Uterus (tissue), 4 donors: ENCODE data around the gene PSMC6. TPM values are rescaled to one million over a fixed set of nuclear protein-coding genes. Genes with fewer than 3 reads are reported as not detected.
A peak's percentile ranks its signal among the peaks of the same experiment; 100 is the strongest.

Experiments
- DNase-seq, 2 donors: peaks; one replicate each; pipeline ENCODE4 v3.0.0-alpha.2; 2019 to 2020
- H3K27ac ChIP-seq, 2 donors: fragments of 200-600 bp; sonication (generic); 1 replicate in 1 of 2; 2 replicates in 1 of 2; pipeline ENCODE4 v1.5.1; 2016 to 2018
- H3K27me3 ChIP-seq, 2 donors: fragments of 200-600 bp; sonication (generic); one replicate each; pipeline ENCODE4 v1.5.1; 2018 to 2019; ENCODE audit warnings: control low read depth in 1 of 2
- H3K36me3 ChIP-seq, 2 donors: fragments of 200-600 bp; sonication (generic); one replicate each; pipeline ENCODE4 v1.5.1; 2019; ENCODE audit warnings: control low read depth in 1 of 2
- H3K4me1 ChIP-seq, 2 donors: fragments of 200-600 bp; sonication (generic); one replicate each; pipeline ENCODE4 v1.5.1; 2018 to 2019; ENCODE audit warnings: control low read depth in 1 of 2
- H3K4me3 ChIP-seq, 2 donors: fragments of 200-600 bp; sonication (generic); 1 replicate in 1 of 2; 2 replicates in 1 of 2; pipeline ENCODE4 v1.5.1; 2018 to 2019; ENCODE audit warnings: mild to moderate bottlenecking in 1 of 2
- H3K9me3 ChIP-seq, 2 donors: fragments of 200-600 bp; sonication (generic); one replicate each; pipeline ENCODE4 v1.5.1; 2019; ENCODE audit warnings: control low read depth in 1 of 2
- POLR2A ChIP-seq, 2 donors: fragments of 450-650 bp; IDR thresholded peaks; one replicate each; pipeline ENCODE4 v1.6.1; 2016; ENCODE audit warnings: antibody characterized with exemption in 2 of 2, mild to moderate bottlenecking in 1 of 2, moderate library complexity in 1 of 2
- intact Hi-C: fragments of 100-400 bp; cut with DNase I; formaldehyde crosslinking; loops from one replicate; pipeline ENCODE4 v1.15.1; 2023; ENCODE audit warnings: low total_unique reads
- total RNA-seq, 4 donors: library from RNA; depleted of rRNA in 3 of 4; stranded (reverse); fragments of >200 nt in 3 of 4; gene quantifications; one replicate each; pipeline versions ENCODE4 v1.1.0 to v1.2.4, GENCODE V29; 2014 to 2023
- TF ChIP-seq, protein P1 (sequence below), 4 experiments: fragments of 200-600 bp in 2 of 4; fragments of 450-650 bp in 2 of 4; sonication (generic) in 2 of 4; IDR thresholded peaks; one replicate each; pipeline ENCODE4 v1.5.1; 2016 to 2019; ENCODE audit warnings: antibody characterized with exemption in 4 of 4, mild to moderate bottlenecking in 2 of 4, moderate library complexity in 1 of 4
- donor health status: DM: yes; HTN: yes; CAD: no.

PSMC6 gene
- total RNA-seq, 4 donors from 2014 or later: 76.9 to 129 (median 92.6) TPM

DNA sequence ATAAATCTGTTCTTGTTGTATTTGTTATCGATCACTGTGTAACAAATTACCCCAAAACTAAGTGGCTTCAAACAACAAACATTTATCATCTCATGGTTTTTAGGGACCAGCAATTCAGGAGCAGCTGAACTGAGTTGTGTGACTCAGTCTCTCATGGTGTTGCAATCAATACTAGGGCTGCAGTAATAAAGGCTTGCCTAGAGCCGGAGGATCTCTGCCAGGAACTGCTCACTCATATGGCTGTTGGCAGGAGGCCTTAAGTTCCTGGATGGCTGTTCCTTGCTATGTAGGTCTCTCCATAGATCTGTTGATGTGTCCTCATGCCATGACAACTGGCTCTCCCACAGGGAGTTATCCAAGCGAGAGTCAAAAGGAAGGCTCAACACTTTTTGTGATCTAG is 3.8 kb upstream of the PSMC6 start:
- H3K27ac ChIP-seq: no peak overlapping the region

DNA sequence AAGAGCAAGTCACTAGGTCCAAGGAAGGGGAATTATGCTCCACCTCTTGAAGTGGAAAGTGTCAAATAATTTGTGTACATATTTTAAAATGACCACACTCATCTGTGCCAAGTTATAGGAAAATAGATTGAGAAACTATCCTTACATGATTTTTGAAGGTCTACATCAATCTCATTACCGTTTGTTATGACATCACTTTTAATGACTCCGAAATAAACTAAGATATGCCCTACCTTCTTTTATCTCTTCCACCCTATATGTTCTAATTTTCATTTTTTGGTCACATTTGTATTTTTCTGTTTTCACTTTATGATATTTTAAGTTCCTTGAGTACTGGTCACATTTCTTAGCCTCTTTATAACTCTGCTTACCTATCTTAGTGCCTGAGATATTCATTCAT is 3.3 kb upstream of the PSMC6 start:
- no peaks in the 10 kb centered on the region for H3K4me1 ChIP-seq
- H3K9me3 ChIP-seq: no peaks in the 10 kb centered on the region
- no peaks in the 10 kb centered on the region for H3K36me3 ChIP-seq
- no peaks in the 10 kb centered on the region for H3K27me3 ChIP-seq
- no peak for DNase-seq
- no peak for TF ChIP-seq POLR2A (IDR thresholded peaks at IDR 0.05)
- TF ChIP-seq, protein P1, sequence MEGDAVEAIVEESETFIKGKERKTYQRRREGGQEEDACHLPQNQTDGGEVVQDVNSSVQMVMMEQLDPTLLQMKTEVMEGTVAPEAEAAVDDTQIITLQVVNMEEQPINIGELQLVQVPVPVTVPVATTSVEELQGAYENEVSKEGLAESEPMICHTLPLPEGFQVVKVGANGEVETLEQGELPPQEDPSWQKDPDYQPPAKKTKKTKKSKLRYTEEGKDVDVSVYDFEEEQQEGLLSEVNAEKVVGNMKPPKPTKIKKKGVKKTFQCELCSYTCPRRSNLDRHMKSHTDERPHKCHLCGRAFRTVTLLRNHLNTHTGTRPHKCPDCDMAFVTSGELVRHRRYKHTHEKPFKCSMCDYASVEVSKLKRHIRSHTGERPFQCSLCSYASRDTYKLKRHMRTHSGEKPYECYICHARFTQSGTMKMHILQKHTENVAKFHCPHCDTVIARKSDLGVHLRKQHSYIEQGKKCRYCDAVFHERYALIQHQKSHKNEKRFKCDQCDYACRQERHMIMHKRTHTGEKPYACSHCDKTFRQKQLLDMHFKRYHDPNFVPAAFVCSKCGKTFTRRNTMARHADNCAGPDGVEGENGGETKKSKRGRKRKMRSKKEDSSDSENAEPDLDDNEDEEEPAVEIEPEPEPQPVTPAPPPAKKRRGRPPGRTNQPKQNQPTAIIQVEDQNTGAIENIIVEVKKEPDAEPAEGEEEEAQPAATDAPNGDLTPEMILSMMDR (IDR thresholded peaks at IDR 0.05): no peak
- no peak overlapping the region for H3K27ac ChIP-seq
- H3K4me3 ChIP-seq: no peak overlapping the region
- intact Hi-C loops: no loop called here

More for the DNA sequence above, 3.8 kb upstream of the PSMC6 start:
- H3K36me3 ChIP-seq: no peaks in the 10 kb centered on the region
- no peak overlapping the region for H3K4me3 ChIP-seq
- intact Hi-C loops: no loop called here
- H3K9me3 ChIP-seq: no peaks in the 10 kb centered on the region
- no peaks in the 10 kb centered on the region for H3K27me3 ChIP-seq
- DNase-seq: no peak
- no peaks in the 10 kb centered on the region for H3K4me1 ChIP-seq
- TF ChIP-seq, protein P1 (IDR thresholded peaks at IDR 0.05): no peak
- no peak for TF ChIP-seq POLR2A (IDR thresholded peaks at IDR 0.05)

DNA sequence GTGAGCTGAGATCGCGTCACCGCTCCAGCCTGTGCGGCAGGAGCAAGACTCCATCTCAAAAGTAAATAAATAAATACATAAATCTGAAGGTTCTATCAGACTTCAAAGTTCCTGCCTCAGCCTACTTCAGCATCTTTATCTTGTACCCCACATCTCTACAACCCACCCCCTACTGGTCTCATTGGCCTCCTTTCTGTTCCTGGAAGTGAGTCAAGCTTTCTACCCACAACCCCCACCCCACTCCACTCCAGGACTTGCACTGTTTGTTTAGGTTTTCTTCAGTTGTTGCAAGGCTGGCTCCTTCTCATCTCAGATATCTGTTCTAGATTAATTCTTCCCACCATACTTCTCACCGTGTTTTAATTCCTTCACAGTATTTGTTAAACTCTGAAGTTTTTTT is 714 bp upstream of the PSMC6 start:
- H3K27ac ChIP-seq: peak overlapping the region; percentile 87
- H3K27me3 ChIP-seq: no peaks in the 10 kb centered on the region
- intact Hi-C loops: no loop called here
- no peaks in the 10 kb centered on the region for H3K36me3 ChIP-seq
- TF ChIP-seq, protein P1 (IDR thresholded peaks at IDR 0.05): no peak
- TF ChIP-seq POLR2A (IDR thresholded peaks at IDR 0.05): no peak
- H3K4me1 ChIP-seq: no peaks in the 10 kb centered on the region
- no peaks in the 10 kb centered on the region for H3K9me3 ChIP-seq
- DNase-seq: no peak
- peak overlapping the region; percentile 63 to 74 for H3K4me3 ChIP-seq

DNA sequence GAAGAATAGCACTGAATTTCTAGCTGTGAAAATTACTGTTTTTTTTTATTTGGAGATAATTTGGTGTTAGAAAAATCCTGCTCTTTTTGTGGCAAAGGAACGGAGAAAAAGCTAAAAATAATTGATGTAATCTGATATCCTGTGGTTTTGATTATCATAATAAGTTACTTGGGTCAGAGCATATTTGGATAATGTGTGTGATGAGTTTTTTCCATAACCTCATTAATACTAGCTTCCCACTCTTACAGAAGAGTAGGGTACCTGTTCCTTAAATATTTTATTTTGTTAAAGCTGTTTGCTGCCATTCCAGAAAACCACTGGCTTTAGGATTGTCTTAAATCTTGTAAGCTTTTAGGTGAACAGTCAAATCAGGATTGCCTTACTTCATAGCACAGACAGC is 4.7 kb downstream of the PSMC6 start:
- H3K4me1 ChIP-seq: no peaks in the 10 kb centered on the region
- no peaks in the 10 kb centered on the region for H3K36me3 ChIP-seq
- H3K9me3 ChIP-seq: no peaks in the 10 kb centered on the region
- intact Hi-C loops: no loop called here
- H3K27me3 ChIP-seq: no peaks in the 10 kb centered on the region
- DNase-seq: no peak
- H3K4me3 ChIP-seq: no peak overlapping the region
- TF ChIP-seq POLR2A (IDR thresholded peaks at IDR 0.05): no peak
- H3K27ac ChIP-seq: no peak overlapping the region

DNA sequence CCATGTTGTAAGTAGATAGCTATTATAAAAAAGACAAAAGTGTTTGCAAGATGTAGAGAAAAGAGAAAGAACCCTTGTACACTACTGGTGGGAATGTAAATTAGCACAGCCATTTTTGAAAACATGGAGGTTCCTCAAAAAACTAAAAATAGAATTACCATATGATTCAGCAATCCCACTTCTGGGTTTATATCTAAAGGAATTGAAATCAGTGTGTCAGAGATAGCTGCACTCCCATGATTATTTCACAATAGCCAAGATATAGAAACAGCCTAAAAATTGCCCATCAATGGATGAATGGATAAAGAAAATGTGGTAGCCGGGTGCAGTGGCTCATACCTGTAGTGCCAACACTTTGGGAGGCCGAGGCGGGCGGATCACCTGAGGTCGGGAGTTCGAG is 9.2 kb downstream of the PSMC6 start:
- no peaks in the 10 kb centered on the region for H3K9me3 ChIP-seq
- intact Hi-C loops: no loop called here
- no peak for DNase-seq
- H3K36me3 ChIP-seq: no peaks in the 10 kb centered on the region
- no peaks in the 10 kb centered on the region for H3K4me1 ChIP-seq
- H3K27ac ChIP-seq: no peak overlapping the region
- H3K4me3 ChIP-seq: no peak overlapping the region
- H3K27me3 ChIP-seq: no peaks in the 10 kb centered on the region
- TF ChIP-seq, protein P1 (IDR thresholded peaks at IDR 0.05): no peak
